NCI-H2196 (cell line): Measurements from ENCODE around the gene CBY1.
A peak's percentile ranks its signal among the peaks of the same experiment; 100 is the strongest.
"Not testable (repeated sequence)": the region's sequence is repeated elsewhere in the genome, so short reads cannot be mapped to it uniquely, and the experiment has no call there.

ENCODE experiments used
- DNase-seq: peaks from one replicate; lab custom pipeline; 2025; ENCODE audit not compliant: unreplicated experiment; lab: John Stamatoyannopoulos, UW

CBY1 gene

DNA sequence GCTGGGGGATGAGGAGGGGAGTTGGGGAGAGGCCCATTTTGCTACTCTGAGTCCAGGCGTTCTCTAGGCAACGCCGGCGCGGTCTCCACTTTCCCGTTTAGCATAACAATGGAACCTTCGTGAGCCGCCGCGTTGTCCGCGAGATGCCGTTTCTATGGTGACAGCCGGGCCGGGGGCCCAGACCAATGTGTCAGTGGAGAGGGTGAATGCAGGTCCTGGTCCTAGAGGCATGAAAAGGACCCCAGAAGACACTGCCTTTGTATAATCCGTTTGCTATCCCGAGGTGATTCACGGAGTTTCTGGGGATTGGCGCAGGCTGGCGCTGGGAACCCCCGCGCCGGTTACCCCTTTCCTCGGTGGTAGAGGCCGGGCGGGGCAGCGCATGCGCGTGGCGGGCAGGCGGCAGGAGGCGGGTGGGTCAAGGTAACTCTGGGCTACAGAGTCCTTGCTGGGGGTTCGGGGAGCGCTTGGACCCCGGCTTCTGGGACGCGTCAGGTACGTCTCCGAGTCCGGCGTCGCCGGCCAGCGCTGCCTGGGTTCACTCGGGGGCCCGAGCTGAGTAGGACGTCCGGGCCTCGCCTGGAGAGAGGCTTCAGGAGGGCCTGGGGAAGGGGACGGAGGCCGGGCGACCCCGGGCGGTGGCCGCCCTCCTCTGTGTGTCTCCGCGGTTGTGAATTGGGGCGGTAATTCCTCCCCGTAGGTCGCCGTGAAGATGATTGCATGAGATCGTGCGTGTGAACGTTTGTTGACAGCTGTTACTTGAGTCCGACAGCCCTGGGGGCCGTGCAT, at the start of gene CBY1, which contains the start of gene FAM227A:
Gene CBY1, plus strand, starts transcription at position 383 of the 789 bp plus-strand sequence. CDS start 11,417 bp downstream, outside the sequence.
Gene FAM227A, minus strand, starts transcription at position 137 of the 789 bp plus-strand sequence. CDS start 6,224 bp downstream, outside the sequence.
- DNase-seq, result peak; percentile 78

DNA sequence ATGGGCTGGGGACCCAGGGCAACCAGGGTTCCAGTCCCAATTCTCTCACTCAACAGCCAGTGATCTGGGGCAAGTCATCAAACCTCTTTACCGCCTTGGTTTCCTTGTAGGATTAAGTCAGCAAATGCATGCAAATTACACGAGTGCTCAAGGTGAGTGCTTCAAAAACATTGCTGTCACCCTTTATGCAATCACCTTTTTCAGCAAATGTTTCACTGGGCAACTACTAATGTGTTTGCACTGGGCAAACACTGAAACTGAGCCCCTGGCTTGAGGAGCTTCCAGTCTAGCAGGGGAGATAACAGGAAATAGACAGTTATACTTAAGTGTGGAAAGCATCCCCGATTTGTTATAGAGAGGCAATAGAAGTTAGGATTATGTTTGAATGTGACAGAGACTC, 48.8 kb upstream of the CBY1 start:
- DNase-seq, result no peak

DNA sequence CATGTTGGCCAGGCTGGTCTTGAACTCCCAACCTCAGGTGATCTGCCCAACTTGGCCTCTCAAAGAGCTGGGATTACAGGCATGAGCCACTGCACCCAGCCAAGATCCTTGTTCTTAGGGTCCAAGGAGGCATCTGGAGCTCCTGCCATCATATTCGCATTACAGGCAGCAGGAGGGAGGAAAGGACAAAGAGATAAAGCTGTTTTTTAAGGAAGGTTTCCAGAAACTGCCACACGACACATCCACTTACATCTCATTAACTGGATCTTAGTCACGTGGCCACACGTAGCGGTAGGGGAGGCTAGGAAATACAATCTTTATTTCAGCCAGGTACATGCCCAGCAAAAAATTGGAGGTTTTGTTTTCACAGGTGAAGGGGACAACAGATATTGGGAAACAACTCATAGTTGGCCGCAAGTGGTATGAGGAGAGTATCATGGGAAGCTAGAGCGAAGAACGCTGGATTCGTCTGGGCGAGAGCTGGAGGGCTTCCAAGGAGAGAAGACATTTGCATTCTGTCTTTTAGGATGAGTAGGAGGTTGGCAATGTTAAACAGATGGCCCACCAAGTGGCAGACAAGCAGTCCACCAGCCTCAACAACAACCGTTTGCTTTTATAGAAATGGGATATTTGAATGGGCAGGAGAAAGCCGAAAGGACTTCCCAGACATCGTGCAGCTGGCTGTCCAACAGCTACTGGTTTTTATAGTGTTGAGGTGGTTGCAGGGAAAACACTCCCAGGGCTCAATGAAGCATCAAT, 47.3 kb upstream of the CBY1 start:
- DNase-seq, result no peak

DNA sequence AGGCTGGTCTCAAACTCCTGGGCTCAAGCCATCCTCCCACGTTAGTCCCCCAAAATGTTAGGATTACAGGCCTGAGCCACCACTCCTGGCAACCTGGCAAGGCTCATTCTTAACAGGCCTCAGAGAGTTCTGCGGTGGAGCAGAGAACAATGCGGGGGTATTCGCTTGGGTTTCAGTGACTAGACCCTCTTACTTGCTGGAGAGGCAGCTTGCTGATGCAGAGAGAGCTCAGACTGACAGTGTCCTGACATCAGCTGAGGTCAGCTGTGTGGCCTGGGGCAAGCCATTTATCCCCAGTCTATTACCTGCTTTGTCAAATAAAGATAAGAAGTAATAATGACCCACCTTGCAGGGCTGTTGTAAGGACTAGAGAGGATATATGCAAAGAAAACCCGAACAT, 46.2 kb upstream of the CBY1 start:
- no peak for DNase-seq

DNA sequence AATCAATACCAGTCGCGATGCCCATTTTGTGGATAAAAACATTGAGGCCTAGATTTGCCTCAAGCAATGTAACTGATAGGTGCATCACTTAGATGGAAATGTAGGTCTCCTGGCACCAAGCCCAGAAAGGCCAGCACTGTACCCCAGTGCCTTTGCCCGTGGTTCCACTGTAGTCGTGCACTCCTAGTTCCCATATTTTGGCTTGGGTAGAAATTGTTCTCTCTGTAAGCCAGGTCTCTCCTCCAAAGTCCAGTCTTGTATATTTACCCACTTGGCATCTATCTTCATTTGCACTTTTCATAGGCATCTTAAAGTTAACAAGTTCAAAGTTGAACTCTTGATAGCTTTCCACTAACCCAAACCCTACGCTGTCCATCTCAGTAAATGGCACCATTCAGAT, 44.9 kb upstream of the CBY1 start:
- DNase-seq, result no peak

DNA sequence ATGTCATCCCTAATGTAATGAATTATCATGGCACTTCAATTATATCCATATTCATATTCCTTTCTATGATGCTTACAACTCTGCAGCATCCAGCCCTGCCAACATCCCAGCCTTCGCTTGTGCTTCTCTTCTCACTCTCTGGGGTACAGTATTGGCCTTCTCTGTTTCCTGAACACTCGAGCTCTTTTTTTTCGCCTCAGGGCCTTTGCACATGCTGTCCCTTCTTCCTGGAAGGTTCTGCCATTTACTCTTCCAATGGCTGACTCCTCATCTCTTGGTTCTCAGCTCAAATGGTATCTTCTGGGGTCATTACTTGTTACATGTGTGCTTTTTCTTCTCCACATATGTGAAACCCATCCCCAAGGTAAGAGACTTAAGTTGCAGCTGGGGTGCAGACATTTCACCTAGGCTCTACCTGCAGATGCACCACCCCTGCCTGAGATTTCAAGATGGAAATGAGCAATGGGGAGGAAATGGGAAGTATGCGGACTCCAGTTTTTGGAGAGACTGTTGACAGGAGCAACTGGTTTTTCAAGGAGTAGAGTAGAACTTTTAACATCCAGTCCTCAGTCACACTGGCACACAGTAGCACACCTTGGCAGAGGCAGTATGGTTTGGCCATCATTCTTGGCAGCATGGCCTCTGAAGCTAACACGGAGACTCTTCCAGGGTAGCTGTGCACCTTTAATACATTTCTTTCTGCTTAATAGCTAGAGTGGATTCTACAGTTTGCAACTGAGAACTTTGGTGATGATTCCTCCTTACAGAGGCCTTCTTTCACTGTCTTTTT, 44.0 kb upstream of the CBY1 start:
- no peak for DNase-seq

DNA sequence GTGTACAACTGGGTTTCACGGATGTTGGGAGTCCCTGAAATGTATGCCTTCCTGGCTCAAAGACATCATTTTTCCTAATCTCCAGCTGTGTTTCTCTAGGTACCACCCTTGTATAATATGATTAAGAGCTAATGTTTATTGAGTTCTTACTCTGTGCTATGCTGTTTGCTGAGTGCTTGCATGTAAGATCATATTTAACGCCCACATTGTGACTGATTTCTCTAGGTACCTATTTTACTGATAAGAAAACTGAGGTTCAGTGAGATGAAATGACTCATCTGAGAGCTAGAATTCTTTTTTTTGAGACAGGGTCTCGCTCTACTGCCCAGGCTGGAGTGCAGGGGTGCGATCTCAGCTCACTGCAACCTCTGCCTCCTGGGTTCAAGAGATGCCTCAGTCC, 42.9 kb upstream of the CBY1 start:
- no peak for DNase-seq

DNA sequence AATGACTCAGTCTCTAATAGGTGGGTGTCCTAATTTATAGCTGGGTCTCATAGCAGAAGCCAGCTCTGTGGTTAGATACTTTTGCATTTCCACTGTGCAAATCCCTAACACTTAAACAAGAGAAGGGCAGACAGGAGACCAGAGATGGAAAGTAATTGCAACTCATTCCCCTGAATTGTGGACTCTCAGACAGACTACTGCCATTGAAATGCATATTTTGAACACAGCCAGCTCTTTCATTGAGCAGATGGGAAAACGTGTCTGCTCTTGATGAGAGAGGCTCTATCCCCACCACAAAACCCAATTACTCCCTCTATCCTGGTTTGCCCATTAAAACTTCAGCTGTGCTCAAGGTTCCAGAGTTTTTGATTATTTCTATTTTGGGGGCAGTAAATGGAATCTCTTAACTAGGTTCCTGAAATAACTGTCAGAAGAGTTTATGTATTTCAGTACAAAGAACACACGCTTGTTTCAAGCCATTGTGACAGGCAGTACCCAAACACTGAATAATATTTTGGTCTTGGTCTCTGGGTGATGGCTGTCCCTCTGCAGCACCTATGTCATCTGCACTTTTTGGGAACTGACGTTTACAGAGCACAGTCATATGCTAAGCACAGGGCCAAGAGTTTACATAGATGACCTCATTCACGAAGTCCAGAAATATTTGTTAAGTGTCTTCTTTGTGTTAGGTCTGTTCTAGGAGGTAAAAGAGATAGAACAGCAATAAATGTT, 41.9 kb upstream of the CBY1 start:
- no peak for DNase-seq

DNA sequence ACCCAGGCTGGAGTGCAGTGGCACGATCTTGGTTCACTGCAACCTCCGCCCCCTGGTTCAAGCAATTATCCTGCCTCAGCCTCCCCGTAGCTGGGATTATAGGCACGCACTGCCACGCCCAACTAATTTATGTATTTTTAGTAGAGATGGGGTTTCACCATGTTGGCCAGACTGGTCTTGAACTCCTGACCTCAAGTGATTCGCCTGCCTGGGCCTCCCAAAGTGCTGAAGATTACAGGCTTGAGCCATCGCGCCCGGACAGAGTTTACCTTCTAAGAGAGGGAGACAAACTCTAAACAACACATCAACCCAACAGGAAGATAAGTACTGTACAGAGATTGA, 41.4 kb upstream of the CBY1 start:
- not testable (repeated sequence) for DNase-seq

DNA sequence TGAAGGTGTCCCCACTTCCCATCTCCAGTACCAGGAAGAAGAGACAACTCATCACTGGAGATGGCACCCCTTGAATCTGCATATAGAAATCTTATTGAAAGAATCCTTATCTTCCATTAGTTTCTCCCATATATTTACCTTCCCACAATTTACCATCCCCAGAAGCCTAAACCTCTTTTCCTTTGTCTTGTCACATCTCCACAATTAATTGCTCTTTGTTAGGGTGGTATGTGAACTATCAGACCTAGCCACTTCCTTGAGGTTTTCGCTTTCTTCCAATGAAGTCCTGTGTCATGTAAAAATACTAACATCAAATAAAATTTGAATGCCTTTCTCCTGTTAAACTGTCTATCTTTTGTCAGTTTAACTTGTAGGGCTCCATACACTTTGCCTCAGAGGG, 38.2 kb upstream of the CBY1 start:
- no peak for DNase-seq

DNA sequence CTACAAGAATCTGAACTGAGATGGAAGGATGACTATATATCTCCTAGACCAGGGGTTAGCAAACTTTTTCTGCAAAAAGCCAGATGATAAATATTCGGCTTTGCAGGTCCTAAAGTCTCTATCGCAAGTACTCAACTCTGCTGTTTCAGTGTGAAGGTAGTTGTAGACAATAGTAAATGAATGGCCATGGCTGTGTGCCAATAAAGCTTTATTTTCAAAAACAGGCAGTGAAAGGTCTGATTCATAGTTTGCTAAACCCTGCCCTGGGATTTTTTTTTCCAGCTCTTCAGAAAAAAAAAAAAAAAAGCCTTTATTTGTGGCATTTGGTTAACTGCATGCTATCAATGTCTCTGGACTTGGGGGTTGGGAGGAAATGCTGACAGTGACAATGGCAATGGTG, 37.8 kb upstream of the CBY1 start:
- no peak for DNase-seq

DNA sequence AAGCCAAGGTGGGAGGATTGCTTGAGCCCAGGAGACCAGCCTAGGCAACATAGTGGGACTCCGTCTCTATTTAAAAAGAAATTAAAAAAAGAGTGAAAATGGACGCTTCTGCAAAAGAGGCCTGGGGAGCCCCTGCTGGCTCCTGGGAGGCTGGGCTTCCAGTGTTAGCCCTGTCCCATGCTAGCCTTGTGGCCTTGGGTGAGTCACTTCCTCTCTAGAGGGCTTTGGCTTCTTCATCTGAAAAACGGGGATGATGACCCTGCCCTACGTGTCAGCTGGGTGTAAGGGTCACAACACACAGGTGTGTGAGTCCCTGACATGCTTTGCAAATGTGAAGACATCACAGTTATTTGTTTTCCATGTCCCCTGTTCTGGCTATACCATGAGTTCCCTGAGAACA, 33.1 kb upstream of the CBY1 start:
- DNase-seq, result no peak

DNA sequence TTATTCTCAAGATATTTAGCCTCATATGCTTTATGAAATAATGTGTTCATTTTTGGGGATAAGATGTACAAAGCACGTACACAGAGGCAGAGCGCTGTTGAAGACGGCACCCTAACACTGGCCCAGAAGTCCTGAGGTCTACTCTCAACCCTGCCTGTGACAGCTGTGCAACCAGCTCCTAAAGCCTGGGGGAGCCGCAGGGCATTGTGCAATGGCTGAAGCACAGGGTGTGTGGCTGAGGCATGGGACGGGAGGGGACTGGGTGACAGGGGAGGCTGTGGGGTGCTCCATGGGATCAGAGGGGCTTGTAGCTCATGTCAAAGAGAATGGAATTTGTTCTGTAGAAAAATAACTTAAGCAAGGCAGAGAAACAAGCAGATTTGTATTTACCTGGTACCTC, 28.0 kb upstream of the CBY1 start:
- DNase-seq, result no peak

DNA sequence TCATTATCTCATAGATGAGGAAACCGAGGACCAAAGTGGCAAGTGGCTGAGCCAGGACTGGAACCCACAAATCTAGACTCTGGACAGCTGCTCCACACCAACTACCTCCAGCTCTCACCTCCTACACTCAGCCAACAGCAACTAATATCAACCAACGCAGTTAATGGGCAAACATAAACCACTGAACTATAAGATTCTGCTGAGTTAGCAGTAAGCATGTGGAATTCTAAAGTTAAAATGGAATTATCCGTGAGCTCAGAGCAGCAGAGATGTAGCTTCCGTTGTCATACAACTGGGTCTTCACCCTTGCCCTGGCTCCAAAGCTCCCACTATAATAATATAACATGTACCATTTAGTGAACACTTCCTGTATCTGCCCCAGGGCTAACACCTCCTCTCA, 27.3 kb upstream of the CBY1 start:
- DNase-seq, result no peak

DNA sequence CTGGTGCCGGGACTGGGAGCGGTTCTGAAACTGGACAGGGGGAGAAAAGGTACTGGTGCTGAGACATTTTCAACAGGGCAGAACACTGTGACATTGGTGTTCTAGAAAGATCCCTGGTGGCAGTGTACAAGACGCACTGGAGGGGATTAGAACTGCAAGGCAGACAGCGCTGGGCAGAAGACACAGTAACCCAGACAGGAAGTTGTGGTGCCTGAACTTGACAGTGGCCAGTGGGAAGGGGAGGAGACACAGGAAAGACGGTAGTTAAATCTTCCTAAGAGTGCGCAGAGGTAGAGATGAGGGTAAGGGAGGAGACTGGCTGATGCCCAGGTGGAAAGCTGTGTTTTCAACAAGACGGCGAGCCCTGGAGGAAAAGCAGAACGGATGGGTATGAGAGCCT, 24.7 kb upstream of the CBY1 start:
- DNase-seq, result no peak

DNA sequence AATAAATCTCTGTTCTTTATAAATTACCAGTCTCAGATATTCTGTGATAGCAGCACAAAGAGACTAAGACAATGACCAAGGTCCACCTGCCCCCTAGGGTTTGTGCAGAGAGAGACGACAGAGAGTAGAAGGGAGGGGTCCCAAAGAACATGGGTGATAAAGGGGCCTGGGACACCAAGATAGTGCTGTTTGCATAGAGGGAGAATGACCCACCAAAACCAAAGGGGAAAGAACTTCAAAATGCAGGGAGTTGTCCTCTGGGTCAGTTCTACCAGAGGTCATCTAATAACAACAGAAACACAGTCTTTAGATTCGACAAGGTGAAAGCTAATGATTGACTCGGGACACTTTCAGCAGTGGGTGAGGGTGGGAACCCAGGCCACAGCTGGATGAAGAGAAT, 23.9 kb upstream of the CBY1 start:
- DNase-seq, result no peak

DNA sequence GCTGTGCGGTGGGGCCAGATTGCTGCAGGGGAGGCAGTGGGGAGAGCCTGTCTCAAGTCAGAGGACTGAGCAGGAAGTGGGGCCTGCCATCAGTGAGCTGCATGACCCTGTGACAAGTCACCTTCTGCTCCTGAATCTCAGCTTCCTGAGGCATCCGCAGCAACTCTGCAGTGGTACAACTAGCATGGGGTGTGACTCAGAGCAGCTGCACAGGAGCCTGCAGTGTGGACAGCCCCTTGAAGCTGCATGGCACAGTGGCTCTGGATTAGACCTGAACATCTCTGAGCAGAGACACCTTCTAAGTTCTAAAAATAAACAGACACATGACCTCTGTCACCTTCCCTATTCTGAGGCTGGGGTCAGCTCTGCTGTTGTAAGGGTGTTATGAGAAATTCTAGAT, 18.2 kb upstream of the CBY1 start:
- DNase-seq, result no peak

DNA sequence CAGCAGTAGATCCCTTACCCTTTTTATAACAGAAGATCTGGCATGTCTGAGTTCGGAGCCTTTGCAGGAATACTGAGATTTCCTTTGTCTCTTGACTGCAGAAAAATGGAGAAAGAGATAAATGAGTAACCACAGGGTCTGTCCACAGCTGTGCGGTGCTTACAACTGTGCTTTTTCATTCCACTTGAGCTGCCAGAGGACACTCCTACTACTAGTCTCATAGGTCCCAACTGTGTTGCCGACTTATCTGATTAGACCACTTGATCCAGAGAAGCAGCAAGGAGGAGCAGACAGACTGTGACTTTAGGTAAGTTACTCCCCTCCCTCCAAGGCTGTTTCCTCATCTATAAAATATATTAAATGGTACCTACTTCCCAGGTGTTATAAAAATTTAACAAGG, 17.7 kb upstream of the CBY1 start:
- no peak for DNase-seq

DNA sequence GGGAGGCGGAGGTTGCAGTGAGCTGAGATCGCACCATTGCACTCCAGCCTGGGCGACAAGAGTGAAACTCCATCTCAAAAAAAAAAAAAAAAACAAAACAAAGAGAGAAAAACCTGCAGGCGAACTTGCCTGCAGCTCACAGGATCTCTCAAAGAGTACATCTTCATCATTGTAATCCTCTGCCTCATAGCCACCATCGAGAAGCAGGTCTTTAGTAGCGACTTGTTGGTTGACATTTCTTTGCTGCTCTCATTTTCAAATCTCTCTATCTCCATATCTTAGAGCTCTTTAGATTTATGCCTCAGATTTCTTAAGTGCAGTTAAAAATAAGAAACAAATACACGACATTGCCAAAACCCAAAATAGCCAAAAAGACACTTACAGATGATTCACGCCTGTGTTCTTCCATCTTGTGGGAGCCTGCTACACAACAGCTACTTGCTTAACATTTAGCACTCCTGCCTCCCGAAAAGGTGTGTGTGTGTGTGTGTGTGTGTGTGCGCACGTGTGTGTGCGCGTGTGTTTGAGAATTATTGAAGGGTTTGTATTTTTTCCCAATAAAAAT, 14.9 kb upstream of the CBY1 start:
- no peak for DNase-seq

DNA sequence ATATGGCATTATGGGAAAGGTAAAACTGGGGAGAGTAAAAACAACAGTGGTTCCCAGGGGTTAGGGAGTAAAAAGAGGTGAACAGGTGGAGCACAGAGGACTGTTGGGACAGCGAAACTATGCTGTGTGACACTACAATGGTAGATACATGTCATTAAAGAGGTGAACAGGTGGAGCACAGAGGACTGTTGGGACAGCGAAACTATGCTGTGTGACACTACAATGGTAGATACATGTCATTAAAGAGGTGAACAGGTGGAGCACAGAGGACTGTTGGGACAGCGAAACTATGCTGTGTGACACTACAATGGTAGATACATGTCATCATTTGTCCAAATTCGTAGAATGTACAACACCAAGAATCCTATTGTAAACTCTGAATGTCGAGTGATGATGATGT, 12.2 kb upstream of the CBY1 start:
- not testable (repeated sequence) for DNase-seq

DNA sequence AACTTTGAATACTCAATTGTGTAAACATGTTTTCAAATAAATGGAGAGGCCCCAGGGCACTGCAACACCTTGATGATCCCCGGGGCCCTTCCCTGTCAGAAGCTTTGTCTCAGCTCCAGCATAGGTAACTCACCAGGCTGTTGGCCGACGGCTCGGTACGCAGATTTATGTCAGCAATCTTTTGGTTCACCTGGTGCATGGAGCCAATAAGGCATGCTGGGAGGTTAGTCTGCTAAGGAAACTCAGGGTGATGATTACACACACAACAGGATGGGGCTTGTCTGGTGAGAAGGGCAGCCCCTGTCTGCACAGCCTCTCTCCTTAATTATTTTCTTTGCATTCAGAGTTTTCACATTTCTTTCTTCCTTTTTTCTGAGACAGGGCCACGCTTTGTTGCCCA, 11.0 kb upstream of the CBY1 start:
- DNase-seq, result no peak
